ENCODE measurements around the gene SERPINA9.

Gene SERPINA9

GRCh38 chr14:94451826-94452225, 24.2 kb downstream of the SERPINA9 start:
- Histone ChIP-seq H3K27ac (no peak overlapping the region), H3K4me3 (no peak overlapping the region)
- no peak for DNase-seq (ENCODE audit: low spot score)
- no peak for TF ChIP-seq CTCF (IDR thresholded peaks at IDR 0.05)

- TF ChIP-seq CTCF (IDR thresholded peaks at IDR 0.05): no peak
- H3K27ac ChIP-seq: no peak overlapping the region
- H3K4me3 ChIP-seq: no peak overlapping the region
- DNase-seq (ENCODE audit: low spot score): no peak
Observed at GRCh38 chr14:94451091-94451771, 24.8 kb downstream of the SERPINA9 start.

- Histone ChIP-seq H3K4me3 (no peak overlapping the region), H3K27ac (no peak overlapping the region)
- no peak for DNase-seq (ENCODE audit: low spot score)
- TF ChIP-seq CTCF (IDR thresholded peaks at IDR 0.05): no peak
Observed at GRCh38 chr14:94450722-94451090, 25.3 kb downstream of the SERPINA9 start.

GRCh38 chr14:94449930-94450329, 26.1 kb downstream of the SERPINA9 start:
- H3K27ac ChIP-seq: no peak overlapping the region
- TF ChIP-seq CTCF (IDR thresholded peaks at IDR 0.05): no peak
- DNase-seq (ENCODE audit: low spot score): no peak
- H3K4me3 ChIP-seq: no peak overlapping the region

- no peak overlapping the region for H3K27ac ChIP-seq
- no peak for TF ChIP-seq CTCF (IDR thresholded peaks at IDR 0.05)
- H3K4me3 ChIP-seq: no peak overlapping the region
- DNase-seq (ENCODE audit: low spot score): no peak
Observed at GRCh38 chr14:94448071-94448808, 27.8 kb downstream of the SERPINA9 start.

- no peak overlapping the region for H3K4me3 ChIP-seq
- no peak for DNase-seq (ENCODE audit: low spot score)
- no peak for TF ChIP-seq CTCF (IDR thresholded peaks at IDR 0.05)
- no peak overlapping the region for H3K27ac ChIP-seq
Observed at GRCh38 chr14:94447206-94447605, 28.8 kb downstream of the SERPINA9 start.

- Histone ChIP-seq H3K27ac (no peak overlapping the region), H3K4me3 (no peak overlapping the region)
- DNase-seq (ENCODE audit: low spot score): no peak
- TF ChIP-seq CTCF (IDR thresholded peaks at IDR 0.05): no peak
Observed at GRCh38 chr14:94446126-94446525, 29.9 kb downstream of the SERPINA9 start.

Measured in coronary artery (tissue), 2 donors.